ENCODE results near the gene PLD1.

Gene PLD1

DNA sequence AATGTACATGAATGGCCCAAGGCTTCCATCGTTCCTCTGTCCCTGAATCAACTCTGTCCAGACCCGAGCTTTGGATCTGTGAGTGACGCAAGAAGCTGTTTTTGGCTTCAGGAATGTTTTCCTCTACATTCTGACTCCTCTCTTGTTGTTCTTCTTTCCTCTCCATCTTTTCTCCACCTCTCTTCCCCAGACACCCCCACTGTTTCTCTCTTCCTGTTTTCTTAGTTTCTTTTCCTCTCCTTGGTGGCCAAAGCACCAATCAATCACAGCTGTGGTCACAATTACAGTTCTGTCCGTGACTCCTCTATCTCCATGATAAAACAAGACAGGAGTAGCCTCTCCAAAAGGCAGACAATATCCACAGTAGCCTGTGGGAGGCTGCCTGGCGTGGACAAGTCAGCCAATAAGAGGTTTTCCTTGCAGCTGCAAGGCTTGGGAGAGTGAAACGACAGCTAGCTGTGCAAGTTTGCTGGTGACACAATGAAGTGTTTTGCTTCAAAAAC is 28.0 kb upstream of the PLD1 start:
- DNase-seq (ENCODE audit: low read depth in 3 of 3): no peak

DNA sequence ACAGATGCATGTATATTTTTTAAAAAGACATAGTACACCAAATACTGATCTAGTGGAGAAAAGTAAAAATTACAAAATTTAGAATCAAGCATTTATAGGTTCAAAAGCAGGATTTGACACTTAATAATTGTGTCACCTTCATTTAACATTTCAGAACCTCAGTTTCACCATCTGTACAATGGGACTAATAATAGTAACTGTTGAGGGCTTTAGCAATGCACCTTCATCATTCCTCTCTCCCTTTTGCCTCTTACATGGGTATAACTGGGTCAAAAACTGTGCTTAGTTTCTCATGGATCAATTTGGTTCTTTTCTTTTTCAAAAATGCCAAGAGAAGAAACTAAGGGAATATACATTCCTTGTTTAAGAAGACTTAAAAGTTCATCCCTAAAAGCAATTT is 27.4 kb upstream of the PLD1 start:
- DNase-seq (ENCODE audit: low read depth in 3 of 3): no peak

DNA sequence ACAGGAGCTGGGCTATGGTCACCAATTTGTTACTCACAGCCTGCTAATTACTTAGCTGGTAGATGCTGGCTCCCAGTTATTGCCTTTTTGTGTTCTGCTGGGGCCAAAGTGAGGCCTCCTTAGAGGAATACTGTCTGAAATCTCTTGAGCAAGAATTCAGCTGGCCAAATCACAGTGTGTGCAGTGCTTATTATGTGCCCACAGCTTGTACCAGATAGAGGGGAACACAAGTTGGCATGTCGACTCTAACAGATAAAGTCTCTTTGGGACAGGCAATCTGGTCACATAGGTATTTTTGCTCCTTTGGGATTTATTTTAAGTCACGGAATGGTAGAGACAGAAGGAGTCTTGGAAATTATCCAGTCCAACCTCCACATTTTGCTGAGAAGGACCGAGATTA is 26.6 kb upstream of the PLD1 start:
- DNase-seq (ENCODE audit: low read depth in 3 of 3): no peak

DNA sequence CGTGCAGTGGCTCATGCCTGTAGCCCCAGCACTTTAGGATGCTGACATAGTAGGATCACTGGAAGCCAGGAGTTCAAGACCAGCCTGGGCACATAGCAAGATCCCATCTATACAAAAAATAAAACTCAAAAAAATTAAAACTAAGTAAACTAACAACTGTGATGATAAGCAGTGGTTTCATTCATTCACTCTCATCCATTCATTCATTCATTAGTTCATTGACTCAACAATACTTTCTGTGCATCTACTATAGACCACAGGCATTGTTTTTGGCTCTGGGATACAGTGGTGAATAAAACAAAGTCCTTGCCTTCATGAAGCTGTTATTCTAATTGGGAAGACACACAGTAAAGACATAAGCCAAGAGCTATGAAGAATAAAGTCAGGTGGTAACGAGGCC is 25.3 kb upstream of the PLD1 start:
- no peak for DNase-seq (ENCODE audit: low read depth in 3 of 3)

DNA sequence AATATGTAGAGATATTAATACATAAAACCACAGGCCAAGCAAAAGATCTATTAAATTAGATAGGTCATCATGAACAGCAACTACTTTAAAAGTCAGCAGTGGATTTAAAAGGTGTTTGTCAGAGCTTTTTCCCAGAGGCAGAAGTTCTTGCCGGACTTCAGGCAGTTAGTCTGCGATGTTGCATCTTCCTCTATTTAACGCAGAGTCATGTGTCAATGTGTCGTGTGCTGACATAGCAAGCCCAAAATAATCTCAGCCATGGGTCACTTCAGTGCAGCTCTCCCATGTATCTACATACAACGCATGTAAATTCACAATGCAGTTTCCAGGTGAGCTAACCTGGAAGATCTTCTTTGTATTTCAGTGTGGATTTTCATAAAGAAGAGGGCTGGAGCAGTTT is 24.8 kb upstream of the PLD1 start:
- no peak for DNase-seq (ENCODE audit: low read depth in 3 of 3)

DNA sequence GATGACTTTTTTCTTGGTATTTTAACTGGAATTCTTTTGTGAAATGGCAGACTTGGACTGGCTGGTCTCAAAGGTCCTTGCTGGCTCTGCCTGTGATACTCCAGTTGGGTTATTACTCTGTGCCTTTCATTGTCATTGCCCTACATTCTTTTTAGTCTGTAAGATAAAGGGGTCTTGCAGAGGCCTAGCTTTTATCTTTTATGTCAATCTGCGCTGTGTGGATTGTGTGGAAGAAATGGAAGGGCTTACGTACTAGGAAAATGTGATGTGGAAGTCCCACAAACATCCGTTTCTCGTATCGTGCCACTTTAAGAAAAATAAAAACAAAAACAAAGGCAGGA is 24.1 kb upstream of the PLD1 start:
- no peak for DNase-seq (ENCODE audit: low read depth in 3 of 3)

DNA sequence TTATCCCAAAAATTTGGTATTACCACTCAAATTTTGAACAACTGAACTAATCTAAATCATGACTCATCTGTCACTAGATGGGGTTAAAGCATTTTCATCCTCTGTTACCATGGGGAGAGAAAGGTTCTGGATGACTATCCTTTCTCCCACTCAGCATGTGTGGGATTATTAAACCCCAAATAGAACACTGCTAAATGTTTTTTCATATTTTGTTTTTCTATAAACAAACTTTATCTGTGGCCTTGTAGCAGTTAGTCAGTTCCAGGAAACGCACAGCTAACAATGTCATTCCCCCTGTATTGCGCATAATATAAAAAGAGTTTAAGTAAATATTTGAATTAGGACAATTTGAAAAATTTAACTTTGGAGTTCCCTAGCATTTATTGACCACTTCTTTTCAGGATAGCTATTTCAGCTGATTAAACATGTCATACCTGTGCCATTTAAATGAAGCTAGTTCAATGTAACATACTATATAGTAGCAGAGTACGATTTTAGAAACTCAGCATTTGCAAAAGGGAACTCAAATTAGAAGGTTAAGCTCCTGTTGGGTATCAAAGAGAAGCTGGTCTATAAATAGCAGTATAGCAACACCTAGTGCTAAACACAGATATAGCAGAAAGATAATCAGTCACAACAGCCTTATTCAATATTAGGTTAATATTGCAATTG is 23.6 kb upstream of the PLD1 start:
- DNase-seq (ENCODE audit: low read depth in 3 of 3): no peak

DNA sequence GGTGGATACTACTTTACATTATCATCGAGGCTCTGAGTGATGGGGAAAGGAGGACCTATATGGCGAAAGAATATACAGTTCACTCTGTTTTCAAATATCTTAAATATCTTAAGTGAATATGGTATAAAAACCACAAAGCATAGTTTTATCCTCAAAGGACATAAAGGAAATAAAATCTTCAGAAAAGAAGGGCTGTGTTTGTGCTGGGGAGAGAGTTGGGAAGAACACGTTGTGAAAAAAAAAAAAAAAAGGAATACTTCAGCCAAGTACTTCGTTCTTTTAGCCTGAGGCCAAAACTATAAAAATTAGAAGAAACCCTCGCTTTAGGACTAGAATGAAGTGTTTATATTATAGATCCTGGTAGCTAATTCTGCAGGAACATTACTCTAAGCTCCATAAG is 22.7 kb upstream of the PLD1 start:
- no peak for DNase-seq (ENCODE audit: low read depth in 3 of 3)

DNA sequence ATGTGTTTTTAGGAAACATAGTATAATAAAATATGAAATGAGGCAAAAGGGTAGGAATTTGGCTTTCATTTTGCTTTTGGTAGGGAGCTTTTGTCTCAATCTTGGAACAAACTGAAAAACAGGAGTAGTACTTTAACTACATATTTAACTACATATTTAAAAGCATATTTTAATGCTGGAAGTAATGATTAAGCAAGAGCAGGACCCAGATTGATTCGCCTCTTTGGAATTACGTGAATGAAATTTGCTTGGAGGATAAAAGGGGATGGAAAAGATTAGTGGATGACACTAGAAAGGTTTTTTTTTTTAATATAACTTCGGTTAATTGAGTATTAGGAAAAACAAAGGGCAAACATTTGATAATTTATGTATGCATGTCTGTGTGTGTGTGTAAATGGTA is 21.7 kb upstream of the PLD1 start:
- no peak for DNase-seq (ENCODE audit: low read depth in 3 of 3)

DNA sequence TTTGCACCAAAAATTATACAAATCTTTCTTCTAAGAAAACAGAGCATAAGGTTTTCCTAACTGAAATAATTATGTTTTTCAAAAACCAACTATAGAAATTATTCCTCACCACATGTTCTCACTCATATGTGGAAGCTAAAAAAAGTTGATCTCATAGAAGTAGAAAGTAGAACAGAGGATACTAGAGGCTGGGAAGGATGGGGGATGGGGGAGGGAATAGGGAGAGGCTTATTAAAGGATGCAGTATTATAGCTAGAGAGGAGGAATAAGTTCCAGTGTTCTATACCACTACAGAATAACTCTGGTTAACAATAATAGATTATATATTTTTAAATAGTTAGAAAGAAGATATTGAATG is 20.2 kb upstream of the PLD1 start:
- no peak for DNase-seq (ENCODE audit: low read depth in 3 of 3)

DNA sequence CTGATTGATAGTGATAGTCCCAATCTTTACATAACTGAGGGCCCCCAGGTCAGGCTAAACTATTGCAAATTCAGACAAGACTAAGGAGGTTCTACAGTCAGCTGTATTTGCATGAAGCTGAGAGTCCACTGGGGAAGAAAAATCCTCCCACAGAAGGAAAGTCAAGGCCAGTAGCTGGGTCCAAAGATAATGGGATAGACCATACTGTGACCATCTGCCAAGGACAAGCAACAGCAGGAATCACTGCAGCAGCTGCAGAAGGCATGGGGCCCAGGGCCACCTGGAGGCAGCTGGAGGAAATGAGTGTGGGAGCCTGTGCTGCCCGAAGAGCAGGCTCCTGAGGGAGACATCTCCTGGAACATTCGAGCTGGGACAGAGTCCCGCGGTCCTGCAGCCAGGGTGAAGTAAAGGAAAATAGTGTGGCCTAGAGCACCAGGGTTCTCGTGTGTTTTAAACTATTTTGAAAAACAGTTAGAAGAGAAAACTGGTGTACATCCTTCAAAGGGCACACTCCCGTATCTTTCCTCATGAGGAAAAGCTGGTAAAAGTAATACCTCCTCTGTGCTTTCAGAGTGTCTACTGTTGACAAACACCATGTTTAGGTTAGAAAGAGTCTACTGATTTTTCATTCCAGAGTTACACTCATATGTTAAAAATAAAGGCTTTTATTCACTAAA is 19.7 kb upstream of the PLD1 start:
- no peak for DNase-seq (ENCODE audit: low read depth in 3 of 3)

DNA sequence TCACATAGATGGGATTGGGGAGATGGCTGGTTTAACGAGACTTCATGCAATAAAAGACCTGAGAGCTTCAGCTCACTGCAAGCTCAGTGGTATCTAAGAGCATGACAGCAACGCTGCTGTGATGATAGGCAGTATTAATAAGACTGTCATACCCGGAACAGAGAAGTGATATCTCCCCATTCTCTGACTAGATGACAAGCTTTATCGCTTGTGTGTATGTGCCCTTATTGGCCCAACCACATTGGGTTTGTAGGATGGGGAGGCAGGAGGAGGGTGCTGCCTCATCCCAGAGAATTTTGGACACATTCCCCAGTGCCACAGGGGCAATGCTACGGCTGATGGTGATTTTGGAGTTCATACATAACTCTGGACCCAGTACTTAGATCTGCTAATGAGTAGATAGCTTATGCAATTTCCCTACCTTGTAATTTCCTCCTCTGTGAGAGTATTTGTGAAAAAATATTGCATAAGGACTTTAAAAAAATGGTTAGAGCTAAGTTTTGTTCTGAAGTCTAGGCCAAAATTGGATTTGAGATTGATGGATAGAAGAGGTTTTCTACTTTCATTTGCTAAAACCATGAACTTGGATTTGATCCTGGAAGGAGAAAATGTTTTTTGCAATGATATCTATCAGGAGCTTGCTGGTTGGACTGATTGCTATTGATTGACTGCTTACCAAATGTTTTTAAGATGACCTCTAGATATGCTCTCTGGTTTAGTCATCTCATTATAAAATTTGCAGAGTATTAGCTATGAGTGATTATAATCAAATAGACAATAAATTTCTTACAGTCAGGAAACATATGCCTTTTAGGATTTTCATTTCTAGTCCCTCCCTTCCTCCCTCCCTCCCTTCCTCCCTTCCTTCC is 18.9 kb upstream of the PLD1 start:
- DNase-seq (ENCODE audit: low read depth in 3 of 3): no peak

DNA sequence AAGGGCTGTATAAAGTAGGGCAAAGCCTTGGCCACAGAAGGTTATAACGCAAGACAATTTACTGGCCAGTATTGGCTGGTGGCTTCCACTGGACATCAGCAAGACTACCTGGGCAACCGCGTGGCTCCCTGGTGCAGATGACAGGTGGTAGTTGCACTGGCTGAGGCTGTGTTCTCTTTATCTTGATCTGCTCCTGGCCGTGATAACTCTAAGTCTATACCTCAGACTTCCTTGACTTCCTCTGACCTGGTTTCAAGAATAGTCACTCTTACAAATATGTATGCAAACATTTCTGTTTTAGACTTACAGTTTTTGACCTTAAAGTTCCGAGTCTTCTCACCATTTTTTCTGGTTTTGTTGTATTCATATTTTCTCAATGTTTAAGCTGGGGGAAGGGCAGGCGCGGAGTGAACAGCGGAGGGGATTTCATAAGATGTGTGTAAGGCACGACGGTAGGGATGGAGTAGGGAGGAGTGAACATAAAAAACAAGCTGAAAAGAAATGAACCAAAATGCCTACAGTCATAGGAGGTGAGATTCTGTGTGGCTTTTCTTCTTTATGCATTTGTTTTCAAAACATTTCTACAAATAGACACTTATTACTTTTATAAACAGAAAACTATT is 17.7 kb upstream of the PLD1 start:
- no peak for DNase-seq (ENCODE audit: low read depth in 3 of 3)

DNA sequence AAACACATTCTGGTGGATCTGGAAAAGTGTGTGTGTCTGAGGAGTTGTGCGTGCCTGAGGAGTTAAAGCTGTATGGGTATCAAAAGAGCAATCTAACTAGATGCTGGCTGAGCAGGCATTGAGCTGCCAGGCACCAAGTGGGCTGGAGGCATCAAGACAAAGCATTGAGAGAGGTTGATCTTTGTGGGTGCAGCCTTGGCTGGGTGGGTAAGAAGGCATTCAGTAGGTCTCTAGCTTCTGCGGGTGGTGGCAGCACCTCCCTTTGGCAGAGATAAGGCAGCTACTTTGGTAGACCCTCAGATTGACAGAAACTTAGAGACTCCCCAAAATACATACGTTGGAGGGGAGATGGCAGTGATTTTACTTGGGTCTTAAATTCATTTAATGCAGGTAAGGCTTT is 17.1 kb upstream of the PLD1 start:
- DNase-seq (ENCODE audit: low read depth in 3 of 3): no peak

DNA sequence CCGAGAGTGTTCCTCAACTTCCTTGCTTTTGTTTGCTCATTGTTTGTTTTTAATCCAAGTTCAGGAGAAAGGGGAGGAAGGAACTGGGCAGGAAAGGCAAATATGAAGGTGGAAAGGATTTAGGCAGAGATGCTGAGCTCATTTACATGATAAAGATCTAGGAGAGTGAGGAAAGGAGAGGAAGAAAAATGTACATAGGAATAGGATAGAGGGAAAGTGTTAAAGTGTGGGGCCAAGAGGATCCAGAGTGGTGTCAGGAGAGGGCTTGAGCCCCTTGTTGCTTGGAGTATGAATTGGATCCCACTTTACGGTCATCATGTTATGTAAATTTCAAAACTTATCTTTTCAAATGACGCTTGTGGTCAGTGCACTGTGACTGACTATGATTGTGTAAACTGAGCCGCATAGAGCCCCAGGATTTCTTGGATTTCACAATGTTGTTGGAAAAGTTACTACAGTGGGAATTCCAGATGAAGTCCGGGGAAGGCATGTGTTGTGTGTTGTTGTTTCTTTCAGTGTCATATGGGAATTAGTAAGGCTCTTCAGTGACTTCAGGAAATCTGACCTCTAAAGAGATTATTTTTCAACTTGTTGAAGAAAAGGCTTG is 15.0 kb upstream of the PLD1 start:
- no peak for DNase-seq (ENCODE audit: low read depth in 3 of 3)

DNA sequence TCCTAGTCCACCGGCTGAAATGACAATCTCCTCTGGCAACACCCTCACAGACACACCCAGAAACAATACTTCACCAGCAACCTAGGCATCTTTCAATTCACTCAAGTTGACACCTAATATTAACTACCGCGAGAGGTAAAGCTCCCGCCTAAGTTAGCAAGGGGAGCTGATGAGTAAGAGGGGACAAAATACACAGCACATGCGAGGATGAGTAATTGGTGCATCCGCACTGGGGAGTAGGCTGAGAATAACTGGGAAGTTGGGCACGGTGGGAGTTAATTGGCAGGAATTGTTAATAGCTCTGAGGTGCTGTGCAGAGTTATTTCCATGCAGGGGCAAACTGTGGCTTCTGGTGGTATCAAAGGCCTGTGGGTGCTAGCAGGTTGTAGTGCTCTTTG is 14.5 kb upstream of the PLD1 start:
- DNase-seq (ENCODE audit: low read depth in 3 of 3): no peak

DNA sequence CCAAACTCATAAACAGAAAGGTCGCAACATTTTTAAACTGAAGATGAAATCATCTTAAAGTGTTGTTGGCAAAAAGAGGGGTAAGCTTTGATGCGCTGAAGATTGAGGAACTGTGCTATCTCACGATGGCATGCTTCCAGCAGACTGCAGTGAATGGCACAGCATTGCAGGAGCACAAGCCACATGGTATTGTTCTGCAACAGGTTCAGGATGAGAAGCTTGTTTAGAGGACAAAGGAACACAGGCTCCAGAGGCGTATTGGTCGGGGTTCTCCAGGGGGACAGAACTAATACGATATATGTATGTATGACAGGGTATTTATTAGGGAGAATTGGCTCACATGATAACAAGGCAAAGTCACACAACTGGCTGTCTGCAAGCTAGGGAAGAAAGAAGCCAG is 13.8 kb upstream of the PLD1 start:
- no peak for DNase-seq (ENCODE audit: low read depth in 3 of 3)

DNA sequence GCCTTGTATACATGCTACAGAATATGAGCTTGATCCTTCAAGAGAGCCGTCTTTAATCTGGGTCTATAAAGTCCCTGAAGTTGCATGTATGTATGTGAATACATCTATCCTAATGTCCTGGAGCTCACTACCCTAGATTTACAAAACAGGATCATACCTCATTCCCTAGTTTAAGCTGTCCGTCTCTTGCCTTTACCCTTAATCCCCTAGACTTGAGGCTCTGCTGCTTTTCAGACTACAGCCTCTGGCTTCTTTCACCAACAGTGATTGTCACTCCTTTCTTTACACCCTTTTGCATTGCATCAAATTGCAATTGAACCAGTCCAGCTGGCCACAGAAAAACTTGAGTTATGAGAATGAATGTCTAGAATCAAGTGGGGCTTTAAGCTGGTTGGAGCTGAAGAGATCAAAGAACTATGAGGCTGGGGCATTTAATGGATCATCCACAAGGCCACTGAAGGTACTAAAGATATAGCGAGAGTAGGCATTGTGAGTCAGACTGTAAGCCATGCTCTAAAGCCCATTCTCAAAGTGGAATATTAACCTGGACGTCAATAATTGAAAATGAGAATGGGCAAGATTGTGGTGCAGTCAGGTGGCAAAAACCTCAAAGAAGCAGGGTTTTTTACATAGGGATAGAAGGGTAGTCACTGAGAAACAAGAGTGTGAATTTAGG is 12.3 kb upstream of the PLD1 start:
- DNase-seq (ENCODE audit: low read depth in 3 of 3): no peak

DNA sequence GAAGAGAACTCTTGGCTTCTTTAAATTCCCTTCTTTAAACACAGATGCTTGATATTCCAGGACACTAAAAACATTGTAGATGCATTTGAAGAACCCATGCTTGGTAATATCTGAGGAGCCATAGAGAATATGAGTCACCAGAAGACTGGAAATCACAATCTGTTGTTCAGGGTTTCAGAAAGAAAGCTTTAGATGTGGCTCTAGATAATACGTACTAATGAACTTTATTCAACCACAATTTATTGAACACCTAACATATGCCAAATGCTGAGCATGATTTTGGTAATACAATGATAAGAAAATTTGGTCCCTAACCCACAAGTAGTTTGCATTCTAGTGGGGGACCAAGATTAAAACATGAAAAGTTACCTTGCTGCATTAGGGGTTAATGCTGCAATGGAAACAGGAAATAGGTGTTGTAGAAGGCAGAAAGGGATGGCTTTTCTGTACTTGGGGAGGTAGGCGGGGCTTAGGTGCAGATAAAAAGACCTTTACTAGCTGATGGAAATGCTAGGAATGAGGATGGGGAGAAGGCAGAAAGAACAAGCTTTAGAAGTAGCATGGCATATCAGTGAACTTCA is 11.6 kb upstream of the PLD1 start:
- DNase-seq (ENCODE audit: low read depth in 3 of 3): no peak

DNA sequence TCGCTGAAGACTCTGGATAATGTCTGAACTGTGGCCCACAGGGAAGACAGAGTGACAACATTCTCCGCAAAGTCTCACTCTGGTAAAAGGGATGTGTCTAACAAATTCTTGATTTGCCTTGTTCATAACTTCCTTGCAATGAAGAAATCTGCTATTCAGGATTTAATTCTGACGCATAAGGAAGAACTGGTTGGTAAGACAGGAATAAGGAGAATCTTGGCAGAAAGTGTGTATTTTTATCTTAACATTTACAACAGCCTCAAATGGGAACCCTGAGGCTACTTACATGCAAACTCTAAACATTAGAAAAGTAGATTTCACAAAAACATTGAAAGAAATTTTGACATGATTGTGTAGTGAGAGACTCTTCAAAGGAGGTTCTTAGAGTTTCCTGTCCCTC is 10.8 kb upstream of the PLD1 start:
- no peak for DNase-seq (ENCODE audit: low read depth in 3 of 3)

All from stimulated activated CD4-positive, alpha-beta T cell treated with anti-CD3 and anti-CD28 coated beads, TNF-alpha, amount 100 ng/mL, for 48 hours (primary cell).